GM21737 (cell line): Measurements from ENCODE around the gene PDGFRA.

Experiments used
- ATAC-seq: cut with Tn5 transposase; IDR thresholded peaks from one replicate; pipeline ENCODE4 v1.9.1; 2021; ENCODE audit warnings: mild to moderate bottlenecking, moderate library complexity; ENCODE audit not compliant: unreplicated experiment

Gene PDGFRA

GRCh38 chr4:54254915-54255246 is 25.8 kb downstream of the PDGFRA start:
- no peak for ATAC-seq

GRCh38 chr4:54255881-54256280 is 26.8 kb downstream of the PDGFRA start:
- no peak for ATAC-seq

- no peak for ATAC-seq
Measured at GRCh38 chr4:54256491-54257486, 27.7 kb downstream of the PDGFRA start.

- ATAC-seq = no peak
Measured at GRCh38 chr4:54265366-54265765, 36.3 kb downstream of the PDGFRA start.

- no peak for ATAC-seq
Measured at GRCh38 chr4:54268151-54268550, 39.1 kb downstream of the PDGFRA start.

- no peak for ATAC-seq
Measured at GRCh38 chr4:54271464-54271863, 42.4 kb downstream of the PDGFRA start.

GRCh38 chr4:54272051-54272450 is 43.0 kb downstream of the PDGFRA start:
- ATAC-seq = no peak

- no peak for ATAC-seq
Measured at GRCh38 chr4:54274264-54274663, 45.2 kb downstream of the PDGFRA start.

- ATAC-seq = no peak
Measured at GRCh38 chr4:54274795-54275665, 45.9 kb downstream of the PDGFRA start.

GRCh38 chr4:54276641-54277430 is 47.7 kb downstream of the PDGFRA start:
- ATAC-seq = no peak

- ATAC-seq = no peak
Measured at GRCh38 chr4:54277691-54278090, 48.6 kb downstream of the PDGFRA start.

- no peak for ATAC-seq
Measured at GRCh38 chr4:54278216-54278615, 49.1 kb downstream of the PDGFRA start.

GRCh38 chr4:54281054-54281766 is 52.1 kb downstream of the PDGFRA start:
- no peak for ATAC-seq

GRCh38 chr4:54282837-54283236 is 53.7 kb downstream of the PDGFRA start:
- no peak for ATAC-seq

GRCh38 chr4:54289316-54289715 is 60.2 kb downstream of the PDGFRA start:
- ATAC-seq = no peak

GRCh38 chr4:54290980-54291379 is 61.9 kb downstream of the PDGFRA start:
- ATAC-seq = no peak

- no peak for ATAC-seq
Measured at GRCh38 chr4:54296548-54297203, 67.6 kb downstream of the PDGFRA start.

GRCh38 chr4:54308110-54308509 is 79.0 kb downstream of the PDGFRA start:
- no peak for ATAC-seq

GRCh38 chr4:54315561-54316538 is 86.8 kb downstream of the PDGFRA start:
- ATAC-seq = peak; percentile 96
